Fibroblast of lung (primary cell): Measurements from ENCODE around the gene HOXC12. TPM values are rescaled to one million over a fixed set of nuclear protein-coding genes. Genes with fewer than 3 reads are reported as not detected.

Experiments
- DNase-seq, 2 donors: peaks; one replicate each; pipeline versions ENCODE4 v3.0.0 to v3.0.0-alpha.2; 2010; ENCODE audit warnings: low read depth in 2 of 2
- H2AFZ ChIP-seq: 2 replicates; pipeline ENCODE4 v1.5.1; 2012; ENCODE audit warnings: low read length, control low read depth, inconsistent platforms
- H3K27ac ChIP-seq: 2 replicates; pipeline ENCODE4 v1.5.1; 2011; ENCODE audit warnings: low read length, control low read depth; ENCODE audit not compliant: insufficient read depth
- H3K27me3 ChIP-seq: 2 replicates; pipeline ENCODE4 v1.5.1; 2011; ENCODE audit warnings: mild to moderate bottlenecking, low read length; ENCODE audit not compliant: control insufficient read depth, insufficient read depth
- H3K36me3 ChIP-seq: 2 replicates; pipeline ENCODE4 v1.5.1; 2011; ENCODE audit warnings: low read length; ENCODE audit not compliant: control insufficient read depth, insufficient read depth
- H3K4me1 ChIP-seq: 2 replicates; pipeline ENCODE4 v1.5.1; 2011; ENCODE audit warnings: low read length; ENCODE audit not compliant: control insufficient read depth, insufficient read depth; ENCODE audit errors: extremely low read depth
- H3K4me2 ChIP-seq: 2 replicates; pipeline ENCODE4 v1.5.1; 2011; ENCODE audit warnings: low read length, control low read depth; ENCODE audit not compliant: insufficient read depth; ENCODE audit errors: extremely low read depth
- H3K4me3 ChIP-seq, 4 experiments: fragments of 200-600 bp in 1 of 4; sonication (generic) in 1 of 4; replicated peaks in 1 of 4; 2 replicates each; pipeline ENCODE4 v1.5.1; 2011 to 2016; ENCODE audit warnings: low read length in 4 of 4, low read depth in 3 of 4, mild to moderate bottlenecking in 3 of 4, control low read depth in 2 of 4, inconsistent platforms in 1 of 4, mixed read lengths in 1 of 4; ENCODE audit not compliant: insufficient read depth in 1 of 4; ENCODE audit errors: control extremely low read depth in 1 of 4
- H3K79me2 ChIP-seq: 2 replicates; pipeline ENCODE4 v1.5.1; 2012; ENCODE audit warnings: mild to moderate bottlenecking, low read length, inconsistent platforms; ENCODE audit not compliant: control insufficient read depth, insufficient read depth
- H3K9ac ChIP-seq: 2 replicates; pipeline ENCODE4 v1.5.1; 2011; ENCODE audit warnings: mild to moderate bottlenecking, low read length, control low read depth; ENCODE audit not compliant: insufficient read depth
- H3K9me3 ChIP-seq: 2 replicates; pipeline ENCODE4 v1.5.1; 2012; ENCODE audit warnings: low read depth, low read length; ENCODE audit not compliant: control insufficient read depth, insufficient read depth
- H4K20me1 ChIP-seq: 2 replicates; pipeline ENCODE4 v1.5.1; 2011; ENCODE audit warnings: low read length; ENCODE audit not compliant: control insufficient read depth, insufficient read depth; ENCODE audit errors: extremely low read depth
- EZH2 ChIP-seq: IDR thresholded peaks from 2 replicates; pipeline ENCODE4 v1.5.1; 2012; ENCODE audit warnings: low read length, control low read depth, mild to moderate bottlenecking; ENCODE audit errors: missing control alignments
- polyA plus RNA-seq, 2 donors: library from polyadenylated mRNA; depleted of rRNA in 1 of 2; stranded (reverse) in 1 of 2; unstranded in 1 of 2; fragments of >200 nt; gene quantifications; 2 replicates each; pipeline ENCODE4 v1.2.1, GENCODE V29; 2011 to 2012; ENCODE audit warnings: missing spikeins in 1 of 2
- total RNA-seq: library from RNA; depleted of rRNA; stranded (reverse); fragments of >200 nt; gene quantifications from 2 replicates; pipeline ENCODE4 v1.2.1, GENCODE V29; 2014
- TF ChIP-seq, protein P1 (sequence below), 2 donors: IDR thresholded peaks in 1 of 2; conservative IDR thresholded peaks in 1 of 2; 1 replicate in 1 of 2; 2 replicates in 1 of 2; pipeline ENCODE4 v1.5.1; 2011 to 2012; ENCODE audit warnings: low read length in 2 of 2, control low read depth in 1 of 2, inconsistent platforms in 1 of 2, low read depth in 1 of 2, mild to moderate bottlenecking in 1 of 2

HOXC12 gene
- total and polyA plus RNA-seq, 2 donors (not counting 1 experiment from before 2014, with no cell fraction given), result not detected

DNA sequence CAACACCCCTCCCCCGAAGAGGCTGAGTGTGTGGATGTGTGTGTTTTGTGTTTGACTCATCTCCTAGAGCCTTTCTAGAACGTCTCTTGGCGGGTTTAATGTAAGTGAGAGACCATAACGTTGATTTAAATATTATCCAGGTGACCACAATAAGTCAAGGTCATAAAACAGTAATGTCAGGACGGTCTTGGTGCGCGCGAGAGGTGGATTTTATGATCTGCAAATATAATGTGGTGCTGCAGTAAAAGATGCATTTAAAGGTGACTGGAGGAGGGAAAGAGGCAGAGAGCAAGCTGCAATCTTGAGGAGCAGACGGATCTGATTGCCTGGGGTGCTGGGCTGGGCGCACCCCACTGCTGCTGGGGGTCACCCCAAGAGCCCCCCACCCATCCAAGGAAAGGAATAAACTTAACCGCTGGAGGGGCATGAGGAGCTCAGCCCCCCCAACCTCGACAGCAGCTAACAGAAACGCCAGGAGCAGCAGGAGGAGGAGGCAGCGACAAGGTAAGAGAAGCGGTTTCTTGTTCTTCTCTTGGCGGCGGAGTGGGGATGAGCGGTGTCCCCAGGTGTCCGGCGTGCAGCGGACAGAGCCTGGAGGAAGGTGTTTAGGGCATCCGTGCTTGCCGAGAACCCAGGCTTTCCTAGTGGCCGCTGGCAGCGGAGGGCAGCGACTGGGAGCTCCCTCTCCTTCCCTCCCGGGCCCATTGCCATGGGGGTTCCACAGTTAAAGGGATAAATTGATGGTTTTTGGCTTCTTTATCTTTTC is 35.8 kb downstream of the HOXC12 start:
- Histone ChIP-seq H3K9me3 (no peaks in the 10 kb centered on the region), H3K4me3 (no peak overlapping the region), H2AFZ (no peak overlapping the region), H3K27me3 (peaks cover 94% of the 10 kb centered on the region), H3K4me1 (no peaks in the 10 kb centered on the region), H3K36me3 (no peaks in the 10 kb centered on the region), H4K20me1 (no peaks in the 10 kb centered on the region), H3K4me2 (no peak overlapping the region), H3K79me2 (no peaks in the 10 kb centered on the region), H3K9ac (no peak overlapping the region), H3K27ac (no peak overlapping the region)
- TF ChIP-seq EZH2, result peak; percentile 78
- TF ChIP-seq, protein P1, sequence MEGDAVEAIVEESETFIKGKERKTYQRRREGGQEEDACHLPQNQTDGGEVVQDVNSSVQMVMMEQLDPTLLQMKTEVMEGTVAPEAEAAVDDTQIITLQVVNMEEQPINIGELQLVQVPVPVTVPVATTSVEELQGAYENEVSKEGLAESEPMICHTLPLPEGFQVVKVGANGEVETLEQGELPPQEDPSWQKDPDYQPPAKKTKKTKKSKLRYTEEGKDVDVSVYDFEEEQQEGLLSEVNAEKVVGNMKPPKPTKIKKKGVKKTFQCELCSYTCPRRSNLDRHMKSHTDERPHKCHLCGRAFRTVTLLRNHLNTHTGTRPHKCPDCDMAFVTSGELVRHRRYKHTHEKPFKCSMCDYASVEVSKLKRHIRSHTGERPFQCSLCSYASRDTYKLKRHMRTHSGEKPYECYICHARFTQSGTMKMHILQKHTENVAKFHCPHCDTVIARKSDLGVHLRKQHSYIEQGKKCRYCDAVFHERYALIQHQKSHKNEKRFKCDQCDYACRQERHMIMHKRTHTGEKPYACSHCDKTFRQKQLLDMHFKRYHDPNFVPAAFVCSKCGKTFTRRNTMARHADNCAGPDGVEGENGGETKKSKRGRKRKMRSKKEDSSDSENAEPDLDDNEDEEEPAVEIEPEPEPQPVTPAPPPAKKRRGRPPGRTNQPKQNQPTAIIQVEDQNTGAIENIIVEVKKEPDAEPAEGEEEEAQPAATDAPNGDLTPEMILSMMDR (conservative IDR thresholded peaks at IDR 0.05 in 1 of 2, IDR thresholded peaks at IDR 0.05 in 1 of 2; ENCODE audit: low read depth in 1 of 2, low read length in 2 of 2), result no peak
- DNase-seq, result no peak

DNA sequence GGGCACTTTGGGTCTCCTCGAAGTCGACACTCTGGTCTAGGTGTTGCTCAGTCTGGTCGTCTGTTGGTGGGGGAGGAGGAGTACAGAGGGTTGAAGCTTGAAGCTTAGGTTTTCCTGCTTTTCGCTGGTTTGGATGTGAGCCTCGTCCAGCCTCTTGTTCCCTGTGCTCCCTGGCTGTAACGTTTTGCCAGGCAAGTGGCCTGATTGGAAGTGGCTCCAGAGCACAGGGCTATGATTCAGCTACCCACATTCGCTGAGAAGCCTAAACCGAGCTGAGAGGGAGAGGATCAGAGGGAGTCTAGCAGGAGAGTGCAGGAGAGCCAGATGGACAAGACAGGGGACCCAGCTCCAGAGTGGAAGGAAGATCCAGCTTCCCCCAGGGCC is 36.4 kb downstream of the HOXC12 start:
- Histone ChIP-seq H2AFZ (no peak overlapping the region), H3K4me3 (no peak overlapping the region), H3K9ac (no peak overlapping the region), H3K4me2 (no peak overlapping the region), H3K4me1 (no peaks in the 10 kb centered on the region), H3K36me3 (no peaks in the 10 kb centered on the region), H3K9me3 (no peaks in the 10 kb centered on the region), H3K27ac (no peak overlapping the region), H4K20me1 (no peaks in the 10 kb centered on the region), H3K79me2 (no peaks in the 10 kb centered on the region), H3K27me3 (peaks cover 92% of the 10 kb centered on the region)
- TF ChIP-seq EZH2, result peak; percentile 94
- TF ChIP-seq, protein P1 (conservative IDR thresholded peaks at IDR 0.05 in 1 of 2, IDR thresholded peaks at IDR 0.05 in 1 of 2; ENCODE audit: low read depth in 1 of 2, low read length in 2 of 2), result no peak
- DNase-seq, result no peak

DNA sequence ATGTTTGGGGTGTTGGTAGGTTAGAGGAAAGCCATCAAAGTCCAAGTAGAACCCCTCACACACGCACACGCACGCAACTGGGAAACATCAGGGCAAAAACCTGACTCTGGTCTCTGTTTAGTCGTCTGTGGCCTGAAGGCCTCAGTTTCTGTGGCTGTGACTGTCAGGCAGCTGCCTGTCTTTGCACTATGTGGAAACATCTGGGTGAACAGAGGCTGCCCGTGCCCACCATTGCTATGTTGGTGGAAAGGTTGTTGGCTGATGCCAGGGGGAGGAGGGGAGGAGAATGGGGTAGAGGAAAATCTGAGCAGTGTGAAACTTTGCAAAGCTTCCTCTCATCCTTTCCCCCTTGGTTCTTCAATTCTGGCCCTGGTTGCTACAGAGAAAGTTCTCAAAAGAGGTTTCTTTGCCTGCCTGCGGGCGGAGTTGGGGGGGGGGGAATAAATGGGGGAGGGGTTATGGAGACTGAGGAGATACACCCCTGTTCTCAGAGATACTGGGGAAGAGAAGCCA is 37.7 kb downstream of the HOXC12 start:
- Histone ChIP-seq H2AFZ (no peak overlapping the region), H3K79me2 (no peaks in the 10 kb centered on the region), H4K20me1 (no peaks in the 10 kb centered on the region), H3K4me1 (no peaks in the 10 kb centered on the region), H3K36me3 (no peaks in the 10 kb centered on the region), H3K9me3 (no peaks in the 10 kb centered on the region), H3K9ac (no peak overlapping the region), H3K4me2 (no peak overlapping the region), H3K27ac (no peak overlapping the region), H3K4me3 (no peak overlapping the region), H3K27me3 (peaks cover 91% of the 10 kb centered on the region)
- peak; percentile 35 for TF ChIP-seq EZH2
- TF ChIP-seq, protein P1 (conservative IDR thresholded peaks at IDR 0.05 in 1 of 2, IDR thresholded peaks at IDR 0.05 in 1 of 2; ENCODE audit: low read depth in 1 of 2, low read length in 2 of 2), result no peak
- DNase-seq, result no peak
